ENCODE measurements around the gene TNFSF9.

Gene TNFSF9

DNA sequence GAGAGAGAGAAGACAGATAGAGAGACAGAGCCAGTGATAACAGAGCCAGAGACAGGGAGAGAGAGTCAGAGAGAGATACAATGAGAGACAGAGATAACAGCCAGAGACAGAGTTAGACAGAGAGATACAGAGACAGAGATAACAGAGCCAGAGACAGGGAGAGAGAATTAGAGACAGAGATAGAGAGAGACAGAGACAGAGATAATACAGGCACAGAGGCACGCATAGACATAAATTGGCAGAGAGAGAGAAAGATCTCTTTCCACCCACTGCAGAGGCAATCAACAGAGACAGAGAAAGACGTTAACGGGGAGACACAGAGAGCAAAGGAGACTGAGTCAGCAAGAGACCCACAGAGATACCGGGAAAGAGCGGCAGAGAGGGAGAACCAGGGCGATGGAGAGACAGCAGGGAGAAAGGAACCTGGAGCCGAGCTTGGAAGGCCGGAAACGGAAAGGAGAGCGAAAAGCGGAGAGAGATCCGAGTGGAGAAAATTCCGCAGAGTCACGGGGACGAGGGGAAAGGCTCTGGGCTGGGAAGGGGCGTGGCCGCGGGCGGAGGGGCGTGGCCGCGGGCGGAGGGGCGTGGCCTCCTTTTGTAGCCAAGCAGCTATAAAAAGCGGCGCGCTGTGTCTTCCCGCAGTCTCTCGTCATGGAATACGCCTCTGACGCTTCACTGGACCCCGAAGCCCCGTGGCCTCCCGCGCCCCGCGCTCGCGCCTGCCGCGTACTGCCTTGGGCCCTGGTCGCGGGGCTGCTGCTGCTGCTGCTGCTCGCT is at the start of gene TNFSF9:
Gene TNFSF9 (plus strand): TSS at position 641 of the 777 bp plus-strand sequence. CDS start 11 bp downstream, at position 652.
- peaks cover 16% of the 10 kb centered on the region for H3K4me1 ChIP-seq (ENCODE audit: control insufficient read depth, low read depth, low read length)
- no peaks in the 10 kb centered on the region for H3K9me3 ChIP-seq (ENCODE audit: control insufficient read depth, low read depth, low read length)
- H3K4me3 ChIP-seq (ENCODE audit: low read length) = peak within 1 kb of the TSS; percentile 77
- H3K27me3 ChIP-seq (ENCODE audit: control insufficient read depth, insufficient read depth, low read length) = peaks cover 62% of the 10 kb centered on the region
- H3K36me3 ChIP-seq (ENCODE audit: control insufficient read depth, low read depth, low read length) = no peaks in the 10 kb centered on the region
- H3K9ac ChIP-seq (ENCODE audit: low read length) = peak within 1 kb of the TSS; percentile 58
- peak within 1 kb of the TSS; percentile 56 for H3K27ac ChIP-seq (ENCODE audit: low read length)

DNA sequence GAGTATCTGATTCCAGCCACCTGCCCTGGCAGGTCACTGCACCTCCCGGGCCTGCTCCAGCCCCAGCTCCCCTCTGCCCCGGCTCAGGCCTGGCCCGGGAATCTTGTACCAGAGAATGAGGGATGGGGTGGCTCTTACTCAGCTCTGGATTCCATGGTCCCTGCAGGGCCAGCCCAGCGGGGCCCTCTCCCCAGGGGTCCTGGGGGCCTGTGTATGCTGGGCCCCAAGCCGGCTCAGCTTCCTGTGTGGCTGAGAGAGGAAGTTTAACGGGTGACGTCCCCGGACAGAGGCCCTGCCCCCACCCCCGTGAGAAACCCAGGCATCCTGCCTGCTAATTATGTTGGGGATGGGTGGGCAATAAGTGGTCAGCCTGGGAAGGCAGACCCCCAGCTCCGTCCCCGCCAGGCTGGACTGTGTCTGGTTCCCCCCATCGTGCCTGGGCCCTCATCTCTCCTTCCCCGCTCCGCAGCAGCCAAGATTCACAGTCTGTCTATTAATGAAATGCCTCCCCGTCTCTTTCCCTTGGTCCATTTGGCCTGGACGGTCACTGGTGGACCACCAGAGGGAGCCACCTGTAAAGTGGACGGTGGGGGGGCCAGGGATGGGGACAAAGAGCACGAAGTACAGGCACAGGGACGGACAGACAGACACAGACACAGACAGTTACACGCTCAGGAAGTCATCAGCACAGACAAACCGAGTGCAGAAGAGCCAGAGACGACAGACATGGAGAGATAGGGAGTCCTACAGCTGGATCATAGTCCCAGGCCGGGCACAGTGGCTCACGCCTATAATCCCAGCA is 49.1 kb upstream of the TNFSF9 start, which contains the start of gene DENND1C:
Gene DENND1C (minus strand): TSS at position 247 of the 802 bp plus-strand sequence. CDS start 92 bp downstream, at position 155.
- Histone ChIP-seq H3K27me3 (ENCODE audit: control insufficient read depth, insufficient read depth, low read length) (no peaks in the 10 kb centered on the region), H3K4me3 (ENCODE audit: low read length) (no peak within 1 kb of the TSS), H3K27ac (ENCODE audit: low read length) (no peak within 1 kb of the TSS), H3K9ac (ENCODE audit: low read length) (no peak within 1 kb of the TSS), H3K9me3 (ENCODE audit: control insufficient read depth, low read depth, low read length) (no peaks in the 10 kb centered on the region), H3K4me1 (ENCODE audit: control insufficient read depth, low read depth, low read length) (no peaks in the 10 kb centered on the region), H3K36me3 (ENCODE audit: control insufficient read depth, low read depth, low read length) (no peaks in the 10 kb centered on the region)

DNA sequence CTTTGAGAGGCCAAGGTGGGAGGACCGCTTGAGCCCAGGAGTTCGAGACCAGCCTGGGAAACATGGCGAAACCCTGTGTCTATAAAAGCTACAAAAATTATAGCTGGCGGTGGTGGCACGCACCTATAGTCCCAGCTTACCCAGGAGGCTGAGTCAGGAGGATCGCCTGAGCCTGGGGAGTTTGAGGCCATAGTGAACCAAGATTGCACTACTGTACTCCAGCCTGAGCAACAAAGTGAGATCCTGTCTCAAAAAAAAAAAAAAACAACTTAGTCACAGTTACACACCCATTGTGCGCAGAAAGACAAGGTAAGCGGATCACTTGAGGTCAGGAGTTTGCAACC is 48.5 kb upstream of the TNFSF9 start:
- no peaks in the 10 kb centered on the region for H3K4me1 ChIP-seq (ENCODE audit: control insufficient read depth, low read depth, low read length)
- H3K36me3 ChIP-seq (ENCODE audit: control insufficient read depth, low read depth, low read length) = no peaks in the 10 kb centered on the region
- H3K27me3 ChIP-seq (ENCODE audit: control insufficient read depth, insufficient read depth, low read length) = no peaks in the 10 kb centered on the region
- no peak overlapping the region for H3K27ac ChIP-seq (ENCODE audit: low read length)
- H3K4me3 ChIP-seq (ENCODE audit: low read length) = no peak overlapping the region
- no peaks in the 10 kb centered on the region for H3K9me3 ChIP-seq (ENCODE audit: control insufficient read depth, low read depth, low read length)
- H3K9ac ChIP-seq (ENCODE audit: low read length) = no peak overlapping the region

- H3K27me3 ChIP-seq (ENCODE audit: control insufficient read depth, insufficient read depth, low read length) = no peaks in the 10 kb centered on the region
- no peaks in the 10 kb centered on the region for H3K36me3 ChIP-seq (ENCODE audit: control insufficient read depth, low read depth, low read length)
- H3K9ac ChIP-seq (ENCODE audit: low read length) = no peak overlapping the region
- no peaks in the 10 kb centered on the region for H3K4me1 ChIP-seq (ENCODE audit: control insufficient read depth, low read depth, low read length)
- H3K9me3 ChIP-seq (ENCODE audit: control insufficient read depth, low read depth, low read length) = no peaks in the 10 kb centered on the region
- H3K4me3 ChIP-seq (ENCODE audit: low read length) = no peak overlapping the region
- no peak overlapping the region for H3K27ac ChIP-seq (ENCODE audit: low read length)
These were observed 47.6 kb upstream of the TNFSF9 start for GRCh38 chr19:6483235-6483634.

DNA sequence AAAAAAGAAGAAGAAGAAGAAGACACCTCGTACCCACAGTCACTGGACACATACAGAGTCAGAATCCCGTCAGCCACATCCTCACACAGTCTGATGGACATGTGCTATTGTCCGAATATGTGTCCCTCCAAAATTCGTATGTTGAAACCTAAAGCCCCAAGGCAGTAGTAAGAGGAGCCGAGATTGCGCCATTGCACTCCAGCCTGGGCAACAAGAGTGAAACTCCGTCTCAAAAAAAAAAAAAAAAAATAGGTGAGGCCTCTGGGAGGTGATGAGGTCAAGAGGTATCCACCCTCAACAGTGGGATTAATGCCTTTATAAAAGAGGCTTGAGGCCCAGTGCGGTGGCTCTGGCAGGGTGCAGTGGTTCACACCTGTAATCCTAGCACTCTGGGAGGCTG is 46.6 kb upstream of the TNFSF9 start:
- H3K4me1 ChIP-seq (ENCODE audit: control insufficient read depth, low read depth, low read length) = no peaks in the 10 kb centered on the region
- no peaks in the 10 kb centered on the region for H3K27me3 ChIP-seq (ENCODE audit: control insufficient read depth, insufficient read depth, low read length)
- H3K9me3 ChIP-seq (ENCODE audit: control insufficient read depth, low read depth, low read length) = no peaks in the 10 kb centered on the region
- H3K9ac ChIP-seq (ENCODE audit: low read length) = no peak overlapping the region
- no peaks in the 10 kb centered on the region for H3K36me3 ChIP-seq (ENCODE audit: control insufficient read depth, low read depth, low read length)
- H3K27ac ChIP-seq (ENCODE audit: low read length) = no peak overlapping the region
- H3K4me3 ChIP-seq (ENCODE audit: low read length) = no peak overlapping the region

- Histone ChIP-seq H3K9me3 (ENCODE audit: control insufficient read depth, low read depth, low read length) (no peaks in the 10 kb centered on the region), H3K9ac (ENCODE audit: low read length) (no peak overlapping the region), H3K36me3 (ENCODE audit: control insufficient read depth, low read depth, low read length) (no peaks in the 10 kb centered on the region), H3K27ac (ENCODE audit: low read length) (no peak overlapping the region), H3K4me1 (ENCODE audit: control insufficient read depth, low read depth, low read length) (no peaks in the 10 kb centered on the region), H3K27me3 (ENCODE audit: control insufficient read depth, insufficient read depth, low read length) (no peaks in the 10 kb centered on the region), H3K4me3 (ENCODE audit: low read length) (no peak overlapping the region)
These were observed 46.0 kb upstream of the TNFSF9 start for GRCh38 chr19:6484831-6485230.

- no peaks in the 10 kb centered on the region for H3K36me3 ChIP-seq (ENCODE audit: control insufficient read depth, low read depth, low read length)
- H3K27me3 ChIP-seq (ENCODE audit: control insufficient read depth, insufficient read depth, low read length) = no peaks in the 10 kb centered on the region
- no peak overlapping the region for H3K27ac ChIP-seq (ENCODE audit: low read length)
- no peaks in the 10 kb centered on the region for H3K9me3 ChIP-seq (ENCODE audit: control insufficient read depth, low read depth, low read length)
- no peak overlapping the region for H3K9ac ChIP-seq (ENCODE audit: low read length)
- no peak overlapping the region for H3K4me3 ChIP-seq (ENCODE audit: low read length)
- H3K4me1 ChIP-seq (ENCODE audit: control insufficient read depth, low read depth, low read length) = no peaks in the 10 kb centered on the region
These were observed 41.4 kb upstream of the TNFSF9 start for GRCh38 chr19:6489278-6490061.

DNA sequence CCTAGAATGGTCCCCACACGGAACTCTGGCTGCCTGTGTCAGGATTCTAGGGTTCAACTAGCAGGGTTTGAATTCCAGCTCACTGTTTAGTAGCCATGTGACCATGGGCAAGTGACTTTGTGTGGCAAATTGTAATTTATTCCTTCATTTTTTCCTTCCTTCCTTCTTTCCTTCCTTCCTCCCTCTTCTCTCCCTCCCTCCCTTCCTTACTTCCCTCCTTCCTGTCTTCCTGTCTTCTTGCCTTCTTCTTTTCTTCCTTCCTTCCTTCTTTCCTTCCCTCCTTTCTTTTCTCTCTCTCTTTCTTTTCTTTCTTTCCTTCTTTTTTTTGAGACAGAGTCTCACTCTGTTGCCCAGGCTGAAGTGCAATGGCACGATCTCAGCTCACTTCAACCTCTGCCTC is 40.7 kb upstream of the TNFSF9 start:
- Histone ChIP-seq H3K27ac (ENCODE audit: low read length) (no peak overlapping the region), H3K4me3 (ENCODE audit: low read length) (no peak overlapping the region), H3K9ac (ENCODE audit: low read length) (no peak overlapping the region)

DNA sequence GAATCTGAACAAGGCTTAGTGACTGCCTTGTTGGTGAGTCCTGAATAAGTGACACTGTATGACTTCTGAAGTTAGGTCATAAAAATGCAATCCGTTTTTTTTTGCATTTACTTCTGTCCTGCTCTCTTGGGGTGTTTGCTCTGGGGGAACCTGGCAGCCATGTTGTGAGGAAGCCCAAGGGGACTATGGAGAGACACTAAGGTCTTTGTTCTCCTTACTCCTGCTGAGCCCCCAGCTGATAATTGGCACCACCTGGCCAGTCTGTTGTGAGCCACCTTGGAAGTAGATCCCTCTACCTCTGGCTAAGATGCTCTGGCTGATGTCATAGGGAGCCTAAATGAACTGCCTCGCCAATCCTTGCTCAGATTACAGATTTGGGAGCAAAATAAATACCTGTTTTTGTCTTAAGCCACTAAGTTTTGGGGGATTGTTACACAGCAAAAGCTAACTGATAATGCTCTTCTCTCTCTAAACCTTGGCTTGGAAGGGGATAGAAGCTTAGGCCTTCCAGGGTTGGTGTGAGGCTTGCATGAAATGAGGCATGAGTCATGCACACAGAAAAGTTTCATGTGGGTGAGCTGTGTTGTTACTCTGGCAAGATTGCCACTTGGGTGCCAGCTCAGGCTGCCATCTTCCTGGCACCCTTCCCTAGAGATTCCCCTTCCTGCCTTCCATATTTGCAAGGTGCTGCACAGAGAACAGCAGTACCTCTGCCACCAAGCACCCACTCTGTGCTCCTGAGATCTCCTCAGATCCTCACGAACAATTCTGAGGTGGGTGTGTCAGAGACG is 38.8 kb upstream of the TNFSF9 start:
- Histone ChIP-seq H3K4me1 (ENCODE audit: control insufficient read depth, low read depth, low read length) (no peaks in the 10 kb centered on the region), H3K27ac (ENCODE audit: low read length) (no peak overlapping the region), H3K4me3 (ENCODE audit: low read length) (no peak overlapping the region), H3K36me3 (ENCODE audit: control insufficient read depth, low read depth, low read length) (no peaks in the 10 kb centered on the region), H3K27me3 (ENCODE audit: control insufficient read depth, insufficient read depth, low read length) (no peaks in the 10 kb centered on the region), H3K9ac (ENCODE audit: low read length) (no peak overlapping the region), H3K9me3 (ENCODE audit: control insufficient read depth, low read depth, low read length) (no peaks in the 10 kb centered on the region)

More for the DNA sequence above, 40.7 kb upstream of the TNFSF9 start:
- H3K4me1 ChIP-seq (ENCODE audit: control insufficient read depth, low read depth, low read length) = no peaks in the 10 kb centered on the region
- H3K36me3 ChIP-seq (ENCODE audit: control insufficient read depth, low read depth, low read length) = no peaks in the 10 kb centered on the region
- H3K27me3 ChIP-seq (ENCODE audit: control insufficient read depth, insufficient read depth, low read length) = no peaks in the 10 kb centered on the region
- H3K9me3 ChIP-seq (ENCODE audit: control insufficient read depth, low read depth, low read length) = no peaks in the 10 kb centered on the region

GRCh38 chr19:6494438-6495036 is 36.3 kb upstream of the TNFSF9 start:
- Histone ChIP-seq H3K4me3 (ENCODE audit: low read length) (no peak overlapping the region), H3K9ac (ENCODE audit: low read length) (no peak overlapping the region), H3K4me1 (ENCODE audit: control insufficient read depth, low read depth, low read length) (no peaks in the 10 kb centered on the region), H3K27me3 (ENCODE audit: control insufficient read depth, insufficient read depth, low read length) (no peaks in the 10 kb centered on the region), H3K9me3 (ENCODE audit: control insufficient read depth, low read depth, low read length) (no peaks in the 10 kb centered on the region), H3K27ac (ENCODE audit: low read length) (no peak overlapping the region), H3K36me3 (ENCODE audit: control insufficient read depth, low read depth, low read length) (no peaks in the 10 kb centered on the region)
